RPMI7951 (cell line): ENCODE results near the gene RAB40B. TPM values are rescaled to one million over a fixed set of nuclear protein-coding genes. Genes with fewer than 3 reads are reported as not detected.

Source experiments
- DNase-seq: peaks from one replicate; pipeline ENCODE4 v3.0.0-alpha.2; 2012; ENCODE audit warnings: low read depth
- total RNA-seq: library from RNA; depleted of rRNA; stranded (reverse); fragments of >200 nt; shearing (Covaris generic); gene quantifications from 2 replicates; pipeline ENCODE4 v1.2.3, GENCODE V29; 2014; rRNA removed

Gene RAB40B
- total RNA-seq, 1 experiment from 2014 or later, result 7.3 TPM

DNA sequence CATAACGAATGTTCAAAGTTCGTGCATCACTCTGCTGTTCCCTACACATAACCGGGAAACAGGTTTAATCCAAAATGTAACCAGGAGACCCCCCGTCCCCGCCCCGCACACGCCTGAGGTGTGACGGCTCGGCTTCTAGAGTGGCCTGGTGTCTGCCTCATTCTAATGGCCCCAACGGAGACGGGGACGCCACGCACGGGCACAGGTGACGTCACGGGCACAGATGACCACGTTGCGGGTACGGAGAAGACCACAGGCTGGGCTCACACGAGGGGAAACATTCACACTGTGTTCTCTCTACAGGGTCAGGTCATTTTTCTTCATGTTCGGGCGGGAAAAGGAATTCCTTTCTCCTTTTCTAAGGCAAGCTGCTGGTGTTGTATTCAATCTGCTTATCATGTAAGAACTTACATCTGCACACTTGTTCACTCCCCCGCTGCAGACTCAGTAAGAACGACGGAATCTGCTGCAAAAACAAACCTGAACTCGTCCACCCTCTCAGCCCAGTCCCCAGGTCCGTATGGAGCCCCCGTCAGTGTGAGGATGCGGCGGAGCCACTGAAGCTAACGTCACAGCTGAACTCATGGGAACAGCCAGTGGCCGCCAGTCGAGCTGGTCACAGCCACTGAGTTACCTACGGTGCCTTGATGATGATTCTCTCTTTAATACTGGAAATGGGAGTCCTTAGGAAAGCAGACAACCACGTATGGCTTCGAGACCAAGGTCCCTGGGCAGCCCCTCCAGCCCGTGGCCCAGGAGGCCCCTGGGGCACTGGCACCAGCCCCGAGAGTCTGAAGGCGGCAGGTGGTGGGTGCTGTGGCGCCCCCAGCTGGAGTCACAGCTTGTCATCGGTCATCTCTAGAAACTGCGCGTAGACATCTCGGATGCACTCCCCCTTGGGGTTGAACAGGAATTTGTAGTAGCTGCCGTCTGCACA, 83.1 kb downstream of the RAB40B start:
- DNase-seq, result no peak

GRCh38 chr17:82614095-82614631, 84.3 kb downstream of the RAB40B start:
- no peak for DNase-seq

- no peak for DNase-seq
These were observed 85.0 kb downstream of the RAB40B start for GRCh38 chr17:82613283-82614094.

DNA sequence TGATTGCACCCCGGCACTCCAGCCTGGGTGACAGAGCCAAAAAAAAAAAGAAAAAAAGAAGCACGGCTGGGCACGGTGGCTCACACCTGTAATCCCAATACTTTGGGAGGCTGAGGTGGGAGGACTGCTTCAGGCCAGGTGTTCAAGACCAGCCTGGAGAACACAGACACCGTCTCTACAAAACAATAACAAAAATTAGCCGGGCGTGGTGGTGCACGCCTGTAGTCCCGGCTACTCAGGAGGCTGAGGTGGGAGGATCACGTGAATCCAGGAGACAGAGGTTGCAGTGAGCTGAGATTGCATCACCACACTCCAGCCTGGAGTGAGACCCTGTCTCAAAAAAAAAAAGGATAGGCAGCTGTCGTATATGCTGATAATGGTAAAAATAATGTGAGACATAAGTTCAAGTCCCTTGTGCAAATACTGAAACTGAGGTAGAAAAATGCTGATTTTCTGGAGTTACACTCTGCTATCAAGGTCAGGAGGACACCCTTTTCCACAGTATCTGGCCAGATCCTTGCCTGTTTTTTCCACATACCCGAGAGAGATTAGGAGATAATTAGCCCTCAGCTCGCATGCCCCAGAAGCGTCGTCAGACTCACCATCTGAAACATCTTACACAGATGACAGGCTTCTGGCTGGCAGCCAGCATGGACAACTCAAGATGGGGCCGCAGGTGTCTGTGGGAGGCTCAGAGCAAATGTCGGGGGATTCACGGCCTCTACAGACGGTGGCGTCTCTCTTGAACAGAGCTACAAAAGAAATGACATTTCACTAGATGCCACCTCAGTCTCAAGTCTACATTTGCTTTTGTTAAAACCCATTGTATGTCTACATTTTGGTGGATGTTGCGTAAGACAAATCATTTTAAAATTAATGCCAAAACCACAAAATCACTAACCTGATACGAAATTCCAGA, 87.1 kb downstream of the RAB40B start:
- DNase-seq, result no peak

DNA sequence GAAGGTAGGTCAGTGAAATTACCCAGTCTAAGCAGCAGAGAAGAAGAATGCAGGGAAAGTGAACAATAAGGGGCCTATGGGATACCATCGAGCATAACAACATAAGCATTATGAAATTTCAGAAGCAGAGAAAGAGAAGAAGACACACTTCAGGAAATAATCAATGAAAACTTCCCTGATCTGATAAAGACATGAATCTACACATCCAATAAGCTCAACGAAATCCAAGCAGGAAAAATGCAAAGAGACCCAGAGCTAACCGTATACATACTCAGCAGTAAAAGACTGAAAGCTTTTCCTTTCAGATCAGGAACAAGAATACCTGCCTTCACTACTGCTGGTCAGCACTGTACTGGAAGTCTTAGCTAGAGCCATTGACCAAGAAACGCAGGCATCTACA, 88.8 kb downstream of the RAB40B start:
- no peak for DNase-seq

DNA sequence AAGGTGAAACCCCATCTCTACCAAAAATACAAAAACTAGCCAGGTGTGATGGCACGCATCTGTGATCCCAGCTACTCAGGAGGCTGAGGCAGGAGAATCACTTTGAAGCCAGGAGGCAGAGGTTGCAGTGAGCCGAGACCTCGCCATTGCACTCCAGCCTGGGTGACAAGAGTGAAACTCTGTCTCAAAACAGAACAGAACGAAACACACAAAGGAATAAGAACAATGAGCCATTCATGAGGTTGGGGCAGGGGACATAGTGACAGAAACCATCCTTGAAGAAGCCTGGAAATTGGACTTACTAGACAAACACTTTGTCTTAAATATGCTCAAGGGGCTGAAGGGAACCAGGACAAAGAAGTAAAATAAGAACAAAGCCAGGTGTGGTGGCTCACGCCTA, 89.7 kb downstream of the RAB40B start:
- DNase-seq, result no peak

- DNase-seq, result no peak
These were observed 92.4 kb downstream of the RAB40B start for GRCh38 chr17:82605939-82606600.

Other genes with a start within 250 kb of the RAB40B start
- 25.7 and 25.8 TPM in 2 replicates for gene CYBC1, start 247.9 kb downstream of the RAB40B start, total RNA-seq
- 52.4 and 69.7 TPM in 2 replicates for gene NARF, start 240.0 kb downstream of the RAB40B start, total RNA-seq
- 17.1 and 17.8 TPM in 2 replicates for gene FOXK2, start 179.0 kb downstream of the RAB40B start, total RNA-seq
- gene WDR45B, start 50.3 kb downstream of the RAB40B start, total RNA-seq, result 59.1 and 62.5 TPM in 2 replicates
- 21.5 and 22.0 TPM in 2 replicates for gene FN3KRP, start 18.0 kb upstream of the RAB40B start, total RNA-seq
- gene FN3K, start 36.9 kb upstream of the RAB40B start, total RNA-seq, result 0.68 TPM in 1 of 2 replicates, not detected in the other
- gene TBCD, start 53.4 kb upstream of the RAB40B start, total RNA-seq, result 15.8 and 18.4 TPM in 2 replicates
- gene ZNF750, start 141.3 kb upstream of the RAB40B start, total RNA-seq, result not detected in 2 replicates